ENCODE results near the gene CADM1. TPM values are rescaled to one million over a fixed set of nuclear protein-coding genes. Genes with fewer than 3 reads are reported as not detected.
A peak's percentile ranks its signal among the peaks of the same experiment; 100 is the strongest.

The CADM1 gene
- total RNA-seq, 1 experiment from 2014 or later: 12.9 TPM

DNA sequence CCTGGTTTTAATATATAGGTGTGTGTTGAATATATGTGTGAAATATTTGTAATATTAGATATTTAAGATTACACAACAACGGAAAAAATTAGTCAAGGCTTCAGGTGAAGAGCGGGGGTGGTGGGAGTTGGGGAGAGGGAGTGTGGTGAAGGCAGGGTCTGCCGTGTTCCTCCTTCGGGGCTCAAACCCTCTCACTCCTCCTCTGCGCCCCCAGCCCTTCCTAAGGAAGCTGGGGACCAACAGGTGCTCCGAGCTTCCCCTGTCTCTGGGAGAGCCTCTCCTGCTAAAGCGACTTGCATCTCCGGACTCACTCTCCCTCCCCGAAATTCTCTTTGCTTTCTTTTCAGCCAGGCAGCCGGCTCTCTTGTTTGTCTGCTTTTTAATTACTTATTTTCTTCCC, 960 bp upstream of the CADM1 start:
- peaks cover 66% of the 10 kb centered on the region for H3K27me3 ChIP-seq (replicated peaks; ENCODE audit: insufficient read depth, low read depth, low read length, poor library complexity)
- no peak for DNase-seq (ENCODE audit: low spot score)
- H3K4me3 ChIP-seq (ENCODE audit: low read depth, low read length, poor library complexity, severe bottlenecking): peak overlapping the region; percentile 54
- no peaks in the 10 kb centered on the region for H3K36me3 ChIP-seq (ENCODE audit: insufficient read depth, low read length, poor library complexity, severe bottlenecking)
- no peak overlapping the region for H3K27ac ChIP-seq (ENCODE audit: low read depth, low read length, poor library complexity, severe bottlenecking)
- H3K4me1 ChIP-seq (ENCODE audit: insufficient read depth, low read length, poor library complexity, severe bottlenecking): peaks cover 18% of the 10 kb centered on the region
- TF ChIP-seq EZH2 (IDR thresholded peaks at IDR 0.05; ENCODE audit: borderline replicate concordance, low read depth, low read length, poor library complexity, severe bottlenecking) (peak; percentile 51), CTCF (conservative IDR thresholded peaks at IDR 0.05; ENCODE audit: low read depth, low read length) (no peak)
- BruUV-seq (replicated peaks): no TSS peak
- ChIA-PET CTCF (no interaction called here), POLR2A (ENCODE audit: low non-redundant PET) (no interaction called here)
- no peaks in the 10 kb centered on the region for H3K9me3 ChIP-seq (ENCODE audit: low read depth, low read length, poor library complexity, severe bottlenecking)
- intact Hi-C loops (cut with micrococcal nuclease; ENCODE audit: unreplicated experiment): no loop called here

DNA sequence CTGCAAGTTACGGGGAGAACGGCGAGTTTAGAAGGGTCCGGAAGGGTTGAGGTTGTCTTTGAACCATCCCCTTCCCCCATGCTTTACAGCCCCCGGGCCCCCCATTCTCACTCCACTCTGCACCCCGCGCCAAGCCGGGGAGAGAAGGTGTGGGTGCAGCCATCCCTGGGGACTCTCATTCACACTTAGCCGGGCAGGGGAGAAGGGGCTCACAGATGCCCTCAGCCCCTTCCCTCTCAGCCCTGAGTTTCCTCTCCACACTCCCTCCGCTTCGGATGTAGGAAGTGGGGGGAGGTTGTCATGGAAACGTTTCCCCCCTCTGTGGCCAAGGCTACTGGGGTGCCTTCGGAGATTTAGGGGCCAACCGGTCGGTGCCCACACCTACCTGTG, 334 bp downstream of the CADM1 start:
- peaks cover 18% of the 10 kb centered on the region for H3K4me1 ChIP-seq (ENCODE audit: insufficient read depth, low read length, poor library complexity, severe bottlenecking)
- ChIA-PET CTCF (interaction anchor here (0.6 kb wide), 2 partner anchors 792 to 1239 kb away, joined by 3 read pairs; no protein-coding TSS in a partner anchor), POLR2A (ENCODE audit: low non-redundant PET) (no interaction called here)
- H3K36me3 ChIP-seq (ENCODE audit: insufficient read depth, low read length, poor library complexity, severe bottlenecking): no peaks in the 10 kb centered on the region
- intact Hi-C loops (cut with micrococcal nuclease; ENCODE audit: unreplicated experiment): loop anchor here (1.0 kb wide), 1 partner anchor 169 kb away; no protein-coding TSS in a partner anchor
- no peak for TF ChIP-seq CTCF (conservative IDR thresholded peaks at IDR 0.05; ENCODE audit: low read depth, low read length)
- no peak for TF ChIP-seq EZH2 (IDR thresholded peaks at IDR 0.05; ENCODE audit: borderline replicate concordance, low read depth, low read length, poor library complexity, severe bottlenecking)
- peaks cover 76% of the 10 kb centered on the region for H3K27me3 ChIP-seq (replicated peaks; ENCODE audit: insufficient read depth, low read depth, low read length, poor library complexity)
- DNase-seq (ENCODE audit: low spot score): no peak
- H3K9me3 ChIP-seq (ENCODE audit: low read depth, low read length, poor library complexity, severe bottlenecking): no peaks in the 10 kb centered on the region
- no peak overlapping the region for H3K27ac ChIP-seq (ENCODE audit: low read depth, low read length, poor library complexity, severe bottlenecking)
- no TSS peak for BruUV-seq (replicated peaks)
- H3K4me3 ChIP-seq (ENCODE audit: low read depth, low read length, poor library complexity, severe bottlenecking): peak overlapping the region; percentile 54

GRCh38 chr11:115503083-115503885, 931 bp downstream of the CADM1 start:
- POLR2A ChIA-PET (ENCODE audit: low non-redundant PET): no interaction called here
- peak; percentile 80 for DNase-seq (ENCODE audit: low spot score)
- no peaks in the 10 kb centered on the region for H3K9me3 ChIP-seq (ENCODE audit: low read depth, low read length, poor library complexity, severe bottlenecking)
- CTCF ChIA-PET: interaction anchor here (0.6 to 1.4 kb wide), 4 partner anchors 18 to 761 kb away, joined by 3 to 10 read pairs (median 3); no protein-coding TSS in a partner anchor
- peaks cover 74% of the 10 kb centered on the region for H3K27me3 ChIP-seq (replicated peaks; ENCODE audit: insufficient read depth, low read depth, low read length, poor library complexity)
- no peaks in the 10 kb centered on the region for H3K36me3 ChIP-seq (ENCODE audit: insufficient read depth, low read length, poor library complexity, severe bottlenecking)
- peak overlapping the region; percentile 54 for H3K4me3 ChIP-seq (ENCODE audit: low read depth, low read length, poor library complexity, severe bottlenecking)
- intact Hi-C loops (cut with micrococcal nuclease; ENCODE audit: unreplicated experiment): no loop called here
- H3K4me1 ChIP-seq (ENCODE audit: insufficient read depth, low read length, poor library complexity, severe bottlenecking): peaks cover 18% of the 10 kb centered on the region
- BruUV-seq (replicated peaks): no TSS peak
- TF ChIP-seq CTCF (conservative IDR thresholded peaks at IDR 0.05; ENCODE audit: low read depth, low read length) (peak; percentile 49), EZH2 (IDR thresholded peaks at IDR 0.05; ENCODE audit: borderline replicate concordance, low read depth, low read length, poor library complexity, severe bottlenecking) (peak; percentile 49)
- H3K27ac ChIP-seq (ENCODE audit: low read depth, low read length, poor library complexity, severe bottlenecking): no peak overlapping the region
